ENCODE measurements around the gene HTR3A.

DNA sequence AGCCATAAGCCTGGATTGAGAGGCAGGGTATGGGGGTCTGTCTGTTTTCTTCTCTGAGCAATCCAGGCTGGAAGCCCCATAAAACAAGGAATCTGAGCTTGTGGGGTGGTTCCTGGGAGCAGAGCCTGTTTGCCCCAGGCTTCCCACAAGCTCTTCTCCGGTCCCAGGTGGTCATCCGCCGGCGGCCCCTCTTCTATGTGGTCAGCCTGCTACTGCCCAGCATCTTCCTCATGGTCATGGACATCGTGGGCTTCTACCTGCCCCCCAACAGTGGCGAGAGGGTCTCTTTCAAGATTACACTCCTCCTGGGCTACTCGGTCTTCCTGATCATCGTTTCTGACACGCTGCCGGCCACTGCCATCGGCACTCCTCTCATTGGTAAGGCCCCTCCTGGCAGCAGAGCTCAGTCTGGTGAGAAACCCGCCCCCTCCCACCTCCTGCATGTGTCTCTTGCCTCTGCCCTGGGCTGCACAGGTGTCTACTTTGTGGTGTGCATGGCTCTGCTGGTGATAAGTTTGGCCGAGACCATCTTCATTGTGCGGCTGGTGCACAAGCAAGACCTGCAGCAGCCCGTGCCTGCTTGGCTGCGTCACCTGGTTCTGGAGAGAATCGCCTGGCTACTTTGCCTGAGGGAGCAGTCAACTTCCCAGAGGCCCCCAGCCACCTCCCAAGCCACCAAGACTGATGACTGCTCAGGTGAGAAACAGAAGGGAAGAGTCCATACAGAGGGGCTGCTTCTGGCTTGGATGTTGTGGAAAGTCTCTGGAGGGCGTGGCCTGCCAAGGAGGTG is 11.6 kb downstream of the HTR3A start:
- TF ChIP-seq GATA2 (IDR thresholded peaks at IDR 0.05; ENCODE audit: low read depth, low read length) (no peak), GATA3 (IDR thresholded peaks at IDR 0.05; ENCODE audit: low read depth, low read length) (no peak)
